Stimulated activated CD8-positive, alpha-beta memory T cell treated with anti-CD3 and anti-CD28 coated beads, Interleukin-7, amount 100 ng/mL, for 48 hours (primary cell): ENCODE data around the gene SPNS3.

Experiments
- DNase-seq, 2 donors: peaks; one replicate each; pipeline ENCODE4 v3.0.0-alpha.2; 2020; ENCODE audit warnings: low read depth in 1 of 2; ENCODE audit errors: extremely low read depth in 1 of 2

Gene SPNS3

GRCh38 chr17:4487820-4488716, 54.3 kb downstream of the SPNS3 start:
- DNase-seq: no peak

- DNase-seq: no peak
Measured at GRCh38 chr17:4488989-4489595, 55.4 kb downstream of the SPNS3 start.

GRCh38 chr17:4490109-4490591, 56.4 kb downstream of the SPNS3 start:
- DNase-seq: no peak

GRCh38 chr17:4490637-4491061, 56.9 kb downstream of the SPNS3 start:
- DNase-seq: no peak

GRCh38 chr17:4492721-4493561, 59.2 kb downstream of the SPNS3 start:
- no peak for DNase-seq

GRCh38 chr17:4497101-4497824, 63.5 kb downstream of the SPNS3 start:
- no peak for DNase-seq

GRCh38 chr17:4498461-4499397, 65.0 kb downstream of the SPNS3 start, which contains the start of gene SPNS2:
Gene SPNS2, plus strand, starts transcription at chr17:4498881. Its CDS starts 167 bp downstream, at chr17:4499048.
- DNase-seq: peak; percentile 29 to 45

GRCh38 chr17:4499431-4500190, 65.9 kb downstream of the SPNS3 start:
- no peak for DNase-seq

- no peak for DNase-seq
Measured at GRCh38 chr17:4500191-4500571, 66.4 kb downstream of the SPNS3 start.

GRCh38 chr17:4501295-4501949, 67.7 kb downstream of the SPNS3 start:
- no peak for DNase-seq

- DNase-seq: no peak
Measured at GRCh38 chr17:4502466-4503154, 68.9 kb downstream of the SPNS3 start.

GRCh38 chr17:4503283-4504025, 69.7 kb downstream of the SPNS3 start:
- no peak for DNase-seq

GRCh38 chr17:4504188-4504587, 70.4 kb downstream of the SPNS3 start:
- no peak for DNase-seq

- DNase-seq: no peak
Measured at GRCh38 chr17:4505187-4505586, 71.4 kb downstream of the SPNS3 start.

GRCh38 chr17:4506175-4506813, 72.6 kb downstream of the SPNS3 start:
- no peak for DNase-seq

- DNase-seq: no peak
Measured at GRCh38 chr17:4506892-4507291, 73.2 kb downstream of the SPNS3 start.
